GM19099 (cell line): ENCODE measurements around the gene PSD2.

ENCODE experiments used
- POLR2A ChIP-seq: IDR thresholded peaks from 3 replicates; pipeline ENCODE4 v1.6.1; 2011; ENCODE audit warnings: low read depth; ENCODE audit not compliant: insufficient read length; ENCODE audit errors: extremely low read depth

The PSD2 gene

DNA sequence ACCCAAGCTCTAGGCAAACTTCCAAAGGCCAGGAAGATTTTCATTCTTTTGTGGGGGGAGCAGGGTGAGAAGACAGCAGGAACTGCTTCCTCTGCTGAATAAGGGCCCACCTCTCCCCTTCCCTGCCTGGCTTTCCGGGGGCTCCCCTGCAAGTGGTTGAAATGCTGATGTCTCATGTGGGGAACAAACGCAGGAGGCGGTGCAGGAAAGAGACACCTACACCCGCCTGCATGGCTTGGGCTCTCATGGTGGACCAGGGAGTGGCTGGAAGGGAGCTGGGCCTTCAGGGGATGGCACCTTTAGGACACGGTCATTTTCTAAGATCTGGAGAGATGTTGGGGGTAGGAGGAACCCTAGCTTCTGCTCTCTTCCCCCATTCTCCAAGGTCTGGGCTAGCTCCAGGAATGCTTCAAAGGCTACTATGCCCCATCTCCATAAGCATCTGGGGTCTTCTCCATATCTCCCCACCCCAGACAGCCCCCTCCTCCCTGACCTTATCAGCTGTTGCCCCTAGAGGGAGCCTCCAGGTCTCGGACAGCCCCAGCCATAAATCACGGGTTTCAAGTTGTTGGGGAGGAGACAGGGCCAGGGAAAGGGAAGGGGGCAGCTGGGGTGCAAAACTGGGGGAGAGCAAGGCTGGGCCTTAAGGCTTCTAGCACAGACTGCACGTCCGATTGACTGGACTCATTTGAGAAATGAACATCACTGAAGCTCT is 76.6 kb downstream of the PSD2 start:
- TF ChIP-seq POLR2A = no peak

DNA sequence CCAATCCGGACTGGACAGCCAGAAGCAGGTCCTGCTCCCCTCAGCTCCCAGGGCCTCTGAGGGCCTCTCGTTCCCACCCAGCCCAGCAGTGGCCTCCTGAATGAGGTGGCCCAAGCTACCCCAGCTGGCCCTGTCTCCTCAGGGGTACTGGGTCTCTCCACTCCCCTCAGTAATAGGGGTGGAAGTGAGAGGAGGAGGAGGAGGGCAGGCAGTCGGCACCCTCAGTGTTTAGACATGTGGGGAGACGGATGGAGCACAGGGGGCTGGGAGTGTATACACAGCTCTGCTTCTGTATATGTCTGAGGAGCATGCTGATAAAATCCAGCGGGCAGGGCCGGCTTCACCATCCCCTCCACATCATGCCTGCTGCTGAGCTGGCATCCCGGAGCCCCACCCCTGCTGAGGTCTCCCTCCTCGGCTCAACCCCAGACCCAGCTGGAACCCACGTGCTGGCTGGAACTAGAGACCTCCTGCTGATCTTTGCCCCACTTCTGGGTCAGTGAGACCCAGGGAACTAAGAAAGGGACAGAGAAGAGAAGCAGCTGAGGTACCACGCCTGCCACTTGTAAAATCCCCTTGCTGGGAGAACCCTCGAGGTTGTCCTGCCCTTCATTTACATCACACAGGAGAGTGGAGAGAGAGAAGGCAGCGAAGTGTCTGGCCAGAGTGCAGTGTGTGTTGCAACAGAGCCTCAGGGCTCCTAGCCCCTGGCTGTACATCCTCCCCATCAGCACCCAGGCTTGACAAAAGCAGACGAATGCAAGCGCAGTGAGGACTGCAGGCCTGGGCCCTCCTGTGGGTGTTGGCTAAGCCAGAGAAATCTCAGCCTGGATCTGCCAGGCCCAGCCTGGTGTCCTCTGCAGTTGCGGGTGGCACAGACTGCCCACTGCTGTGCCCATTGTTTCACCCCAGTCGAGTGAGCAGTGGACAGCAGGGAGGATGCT is 77.5 kb downstream of the PSD2 start:
- TF ChIP-seq POLR2A = no peak

DNA sequence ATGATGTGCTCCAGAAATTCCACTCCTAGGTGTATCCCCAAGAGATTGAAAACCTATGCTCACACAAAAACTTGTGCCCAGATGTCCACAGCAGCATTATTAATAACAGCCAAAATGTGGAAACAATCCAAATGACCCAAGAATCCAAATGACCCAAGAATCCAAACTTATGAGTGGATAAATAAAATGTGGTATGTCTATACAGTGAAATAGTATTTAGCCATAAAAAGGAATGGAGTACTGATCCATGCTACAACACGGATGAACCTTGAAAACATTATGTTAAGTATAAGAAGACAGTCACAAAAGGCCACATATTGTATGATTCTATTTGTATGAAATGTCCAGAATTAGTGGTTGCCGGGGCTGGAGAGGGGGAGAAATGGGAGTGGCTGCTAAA is 80.3 kb downstream of the PSD2 start:
- TF ChIP-seq POLR2A = no peak

DNA sequence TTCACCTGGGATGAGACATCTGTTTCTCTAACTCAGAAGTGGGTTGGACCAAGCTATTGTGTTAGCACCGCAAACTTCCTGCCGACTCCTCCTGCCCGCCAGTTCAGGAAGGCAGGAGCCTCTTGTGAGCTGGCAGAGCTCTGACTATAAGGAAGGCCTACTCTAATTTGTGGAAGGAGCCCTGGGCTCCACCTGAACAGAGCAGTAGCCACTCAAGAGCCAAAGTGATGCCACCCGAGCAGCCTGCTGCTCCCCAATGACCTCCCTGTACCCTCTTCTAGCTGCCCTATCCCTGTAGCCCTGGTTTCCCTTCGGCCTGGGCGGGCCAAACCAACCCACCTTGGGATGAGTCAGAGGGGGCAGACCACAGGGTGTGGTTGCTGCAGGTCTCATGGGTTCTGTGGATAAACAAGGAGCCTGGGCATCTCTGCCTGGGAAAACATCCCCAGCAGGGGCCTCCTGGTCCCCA is 81.6 kb downstream of the PSD2 start:
- no peak for TF ChIP-seq POLR2A

DNA sequence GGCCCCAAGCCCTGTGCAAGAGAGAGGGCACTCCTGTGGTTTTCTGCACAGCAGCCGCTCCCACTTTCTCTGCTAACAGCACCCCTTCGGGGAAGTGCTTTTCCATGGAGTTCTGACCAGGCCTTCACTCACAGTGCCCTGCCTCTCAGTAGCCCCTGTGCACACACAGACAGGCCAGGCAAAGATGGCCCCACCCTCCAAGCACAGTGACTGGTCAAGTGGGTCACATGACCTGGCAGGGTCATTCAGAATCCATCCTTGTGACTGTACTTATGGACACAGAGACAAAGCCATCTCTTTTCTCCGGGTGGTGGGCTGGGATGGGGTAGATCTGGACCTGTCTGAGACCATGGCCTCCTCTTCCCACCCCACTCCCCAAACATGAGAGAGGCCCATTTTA is 82.5 kb downstream of the PSD2 start:
- TF ChIP-seq POLR2A = no peak

DNA sequence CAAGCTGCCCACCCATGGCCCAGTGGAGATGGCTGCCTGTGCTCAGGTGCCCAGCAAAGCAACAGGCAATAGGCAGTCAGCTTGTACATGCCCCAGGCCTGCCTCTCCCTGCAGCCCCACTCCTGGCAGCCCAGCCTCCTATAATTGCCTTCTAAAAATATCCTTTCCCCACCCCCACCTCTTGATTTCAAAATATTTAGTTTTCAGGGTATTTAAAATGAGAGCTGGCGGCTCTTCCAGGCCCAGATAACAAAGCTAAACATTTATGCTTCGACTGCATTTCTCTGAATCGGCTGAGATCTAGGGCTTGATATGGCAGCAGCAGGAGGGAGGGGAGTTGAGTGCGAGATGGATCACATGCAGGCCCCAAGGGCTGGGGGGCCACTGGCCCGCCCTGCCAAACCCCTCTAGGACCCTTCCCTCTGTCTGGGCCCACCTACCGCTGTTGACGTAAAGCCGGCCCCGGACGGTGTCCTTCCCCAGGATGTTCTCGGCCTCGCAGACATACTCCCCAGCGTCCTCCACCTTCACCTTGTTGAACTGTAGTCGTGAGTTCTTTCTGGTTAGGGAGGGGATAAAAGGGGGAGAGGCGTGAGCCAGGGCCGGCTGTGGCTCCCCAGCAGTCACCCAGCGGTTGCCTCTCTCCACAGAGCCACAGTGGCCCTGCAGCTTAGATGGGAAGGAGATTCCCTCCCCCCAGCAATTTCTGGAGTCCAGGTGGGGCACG is 85.0 kb downstream of the PSD2 start:
- TF ChIP-seq POLR2A = no peak

DNA sequence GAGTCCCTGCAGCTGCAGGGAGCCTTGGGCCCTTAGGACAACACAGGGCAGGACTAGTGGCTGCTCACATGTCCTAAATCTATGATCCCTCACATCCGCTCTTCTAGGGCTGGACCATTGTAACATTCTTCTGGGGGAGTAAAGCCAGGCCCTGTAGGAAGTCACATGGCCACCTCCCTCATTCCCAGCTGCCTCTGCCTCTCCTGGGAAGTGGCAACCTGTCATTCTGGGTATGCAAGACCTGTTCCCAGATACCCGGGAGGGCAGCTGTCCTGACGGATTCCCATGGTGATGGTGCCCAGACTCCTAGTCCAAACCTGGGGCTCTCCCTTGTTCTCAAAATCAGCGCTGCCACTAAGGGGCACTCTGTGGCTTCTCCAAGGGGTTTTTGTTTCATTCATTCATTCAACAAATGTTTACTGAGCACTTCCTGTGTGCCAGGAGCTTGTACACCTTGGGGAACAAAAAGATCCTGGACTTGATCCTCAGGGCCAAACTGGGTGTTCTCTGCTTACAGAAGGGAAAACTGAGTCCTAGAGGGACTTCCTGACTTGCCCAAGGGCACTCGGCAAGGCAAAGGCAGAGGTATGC is 85.6 kb downstream of the PSD2 start:
- TF ChIP-seq POLR2A = no peak

DNA sequence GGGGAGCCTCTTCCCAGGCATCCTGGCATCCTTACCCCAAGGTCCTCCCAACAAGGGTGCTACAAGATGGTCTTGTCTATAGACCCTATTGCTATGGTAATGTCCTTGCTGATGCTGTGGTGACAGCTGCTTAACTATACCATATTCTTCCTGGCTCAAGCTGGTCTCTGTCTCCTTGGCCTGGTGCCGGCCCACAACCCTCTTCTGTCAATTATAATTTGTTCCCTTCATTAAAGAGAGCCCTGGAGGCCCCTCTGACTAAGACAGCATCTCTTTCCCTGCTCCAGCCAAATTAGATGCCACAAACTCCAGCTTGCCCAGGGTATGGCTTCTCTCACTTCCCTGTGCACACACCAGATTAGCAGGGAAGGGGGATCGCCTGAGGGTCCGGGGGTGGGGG is 86.7 kb downstream of the PSD2 start:
- no peak for TF ChIP-seq POLR2A

DNA sequence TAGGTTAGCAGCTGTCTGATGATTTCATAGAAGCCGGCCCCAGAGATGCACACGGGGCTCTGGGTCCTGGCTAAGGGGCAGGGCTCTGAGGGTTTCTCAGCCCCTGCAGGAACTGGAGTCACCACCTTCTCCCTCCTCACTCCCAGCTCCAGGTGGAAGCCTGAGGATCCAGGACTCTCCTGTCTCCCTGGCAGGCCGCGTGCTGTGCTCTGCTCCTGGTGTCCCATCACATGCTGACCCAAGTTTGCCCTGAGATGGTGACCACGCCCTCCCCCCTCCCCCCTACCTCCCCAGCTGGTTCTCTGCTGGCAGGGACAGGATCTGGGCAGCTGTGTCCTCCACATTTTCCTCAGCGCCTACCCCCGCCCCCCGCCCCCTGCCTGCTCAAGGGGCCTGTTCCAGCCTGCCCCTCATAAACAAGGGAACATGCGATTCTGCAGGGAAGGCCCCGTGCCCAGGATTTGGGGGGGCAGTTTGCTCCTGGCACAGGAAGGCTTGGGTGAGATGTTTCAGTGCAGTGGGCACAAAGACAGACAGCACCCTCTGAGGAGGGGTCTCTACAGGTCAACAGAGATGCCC is 87.4 kb downstream of the PSD2 start:
- no peak for TF ChIP-seq POLR2A

DNA sequence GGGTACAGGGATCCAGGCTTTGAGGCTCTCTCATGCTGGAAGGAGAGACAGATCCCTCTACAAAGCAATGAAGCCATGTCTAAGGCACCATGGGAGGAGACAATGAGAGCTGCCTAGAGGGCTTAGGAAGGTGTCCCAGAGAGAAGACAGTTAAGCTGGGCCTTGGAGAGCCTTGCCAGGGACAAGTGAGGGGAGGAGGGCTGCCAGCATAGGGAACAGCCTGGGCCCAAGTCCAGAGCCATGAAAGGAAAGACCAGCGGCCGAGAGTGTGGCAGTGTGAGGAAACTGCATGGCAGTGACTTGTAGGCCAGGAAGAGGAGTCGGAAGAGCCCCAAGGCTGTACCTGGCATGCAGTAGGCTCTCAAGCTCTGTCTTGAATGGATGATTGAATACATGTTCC is 88.5 kb downstream of the PSD2 start:
- no peak for TF ChIP-seq POLR2A

DNA sequence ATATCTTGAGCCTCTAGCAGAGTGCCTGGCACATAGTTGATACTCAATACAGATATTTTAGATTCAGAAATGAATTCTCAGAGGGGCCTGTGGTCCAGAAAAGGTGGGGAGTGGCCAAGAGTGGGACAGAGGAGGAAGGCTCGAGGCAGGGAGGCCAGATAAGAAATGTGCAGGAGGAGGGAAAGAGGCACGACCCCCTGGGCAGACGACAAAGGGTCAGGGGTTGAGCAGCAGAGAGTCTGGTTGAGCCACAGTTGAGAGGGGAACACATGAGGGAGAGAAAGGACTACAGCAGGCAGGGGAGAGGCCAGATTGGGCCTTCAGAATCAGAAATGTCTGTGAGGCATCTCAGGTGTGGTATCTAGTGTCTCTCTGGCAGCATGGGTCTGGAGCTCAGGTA is 89.1 kb downstream of the PSD2 start:
- TF ChIP-seq POLR2A = no peak

DNA sequence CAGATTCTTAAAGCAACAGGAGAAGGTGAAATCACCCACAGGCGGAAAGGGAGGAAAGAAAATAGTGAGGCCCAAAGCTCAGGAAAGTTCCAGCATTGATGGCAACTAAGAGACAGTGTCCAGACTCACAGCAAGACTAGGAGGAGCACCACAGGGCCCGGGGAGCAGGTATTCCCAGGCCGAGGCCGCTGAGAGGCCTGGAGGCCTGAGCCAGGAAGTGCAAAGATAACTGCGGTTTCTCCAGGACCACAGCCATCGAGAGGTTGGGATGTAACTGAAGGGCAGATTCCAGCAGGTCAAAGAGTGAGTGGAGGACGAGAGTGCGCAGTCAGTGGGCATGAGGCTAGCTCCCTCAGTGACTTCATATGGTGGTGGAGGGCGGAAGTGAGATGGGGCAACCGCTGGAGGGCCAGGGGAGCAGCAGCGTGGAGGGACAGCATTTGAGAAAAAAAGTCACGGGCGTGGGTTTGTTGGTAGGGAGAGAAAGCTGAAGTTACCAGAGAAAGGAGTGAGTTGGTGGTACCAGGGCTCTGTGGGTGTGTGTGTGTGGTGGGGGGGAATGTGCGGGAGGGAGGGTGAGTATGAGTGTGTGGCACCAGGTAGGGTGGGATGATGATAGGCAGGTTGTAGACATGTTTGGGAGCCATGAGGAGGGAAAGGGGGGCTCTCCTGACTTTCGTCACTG is 89.7 kb downstream of the PSD2 start:
- no peak for TF ChIP-seq POLR2A

DNA sequence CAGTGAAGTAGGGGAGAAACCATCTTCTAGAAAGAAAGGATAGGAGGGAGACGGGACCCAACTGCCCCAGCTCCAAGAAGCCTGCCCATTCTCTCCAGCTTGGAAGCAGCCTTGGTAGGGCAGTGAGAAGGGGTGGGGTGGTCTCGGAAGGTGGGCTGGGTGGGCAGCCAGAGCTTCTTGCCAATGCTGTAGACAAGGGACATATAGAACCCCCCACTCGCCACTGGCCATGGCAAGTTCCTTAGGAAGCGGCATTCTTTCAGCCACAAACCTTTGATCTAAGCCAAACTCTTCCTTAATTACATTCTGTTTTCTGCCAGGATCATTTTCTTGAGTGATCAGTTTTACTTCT is 90.2 kb downstream of the PSD2 start:
- TF ChIP-seq POLR2A = no peak

DNA sequence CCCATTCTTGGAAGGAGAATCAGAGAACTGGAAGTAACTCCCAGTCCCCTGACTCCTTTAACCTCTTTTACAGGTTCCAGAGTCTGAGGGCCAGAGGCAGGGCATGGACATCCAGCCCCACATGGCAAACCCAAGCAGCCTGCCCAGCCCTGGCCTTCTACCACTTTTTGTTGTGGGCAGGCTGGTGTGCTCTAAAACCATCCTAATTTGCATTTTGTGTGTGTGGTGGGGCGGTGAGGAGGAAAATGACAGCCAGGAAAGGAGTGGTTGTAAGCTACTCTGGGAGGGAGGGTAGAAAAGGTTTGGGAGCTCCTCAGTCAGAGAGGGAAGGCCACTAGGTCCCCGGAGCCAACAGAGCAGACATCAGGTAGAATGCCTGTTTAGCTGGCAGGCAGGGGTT is 90.6 kb downstream of the PSD2 start:
- no peak for TF ChIP-seq POLR2A
